DND-41 (cell line): ENCODE data around the gene RHOXF1.
"Not testable (repeated sequence)": the region's sequence is repeated elsewhere in the genome, so short reads cannot be mapped to it uniquely, and the experiment has no call there.

Experiments used
- CTCF ChIP-seq: IDR thresholded peaks from 2 replicates; pipeline ENCODE4 v1.5.1; 2012; ENCODE audit warnings: borderline replicate concordance, low read length, moderate library complexity, mild to moderate bottlenecking; ENCODE audit not compliant: poor library complexity, severe bottlenecking; ENCODE audit errors: extremely low read depth
- EZH2 ChIP-seq: IDR thresholded peaks from 3 replicates; pipeline ENCODE4 v1.6.1; 2012; ENCODE audit warnings: borderline replicate concordance, low read depth, mild to moderate bottlenecking, moderate library complexity, low read length, inconsistent platforms; ENCODE audit not compliant: severe bottlenecking

GRCh38 chrX:120101057-120101456, 14.7 kb downstream of the RHOXF1 start:
- TF ChIP-seq CTCF, EZH2: not testable (repeated sequence)
